ENCODE measurements around the gene GMPR2.

- TF ChIP-seq CTCF (IDR thresholded peaks at IDR 0.05) (no peak), POLR2A (IDR thresholded peaks at IDR 0.05) (no peak)
Measured at GRCh38 chr14:24277071-24277470, 44.3 kb downstream of the GMPR2 start.
